Measurements from ENCODE around the gene SRPRB.

SRPRB gene

GRCh38 chr3:133865136-133865855, 59.7 kb downstream of the SRPRB start:
- no peak for DNase-seq

DNA sequence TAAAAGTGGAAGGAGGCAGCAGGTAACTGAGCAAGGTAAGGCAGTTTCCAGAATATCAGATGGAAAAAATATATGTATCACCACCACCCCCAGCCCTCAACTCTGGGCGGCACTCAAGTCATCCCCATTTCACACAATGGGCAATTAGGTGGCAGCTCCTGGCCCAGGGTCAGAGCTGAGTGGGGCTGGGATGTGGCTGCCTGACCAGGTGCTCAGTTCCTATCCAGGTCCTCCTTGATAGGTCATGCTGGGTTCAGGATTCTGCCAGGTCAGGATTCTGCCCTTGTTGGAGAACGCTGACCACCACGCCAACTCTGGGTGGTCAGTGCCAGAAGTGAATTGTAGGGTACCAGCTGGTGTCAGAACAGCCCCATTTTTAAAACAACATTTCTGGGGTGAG, 60.5 kb downstream of the SRPRB start:
- DNase-seq: no peak

DNA sequence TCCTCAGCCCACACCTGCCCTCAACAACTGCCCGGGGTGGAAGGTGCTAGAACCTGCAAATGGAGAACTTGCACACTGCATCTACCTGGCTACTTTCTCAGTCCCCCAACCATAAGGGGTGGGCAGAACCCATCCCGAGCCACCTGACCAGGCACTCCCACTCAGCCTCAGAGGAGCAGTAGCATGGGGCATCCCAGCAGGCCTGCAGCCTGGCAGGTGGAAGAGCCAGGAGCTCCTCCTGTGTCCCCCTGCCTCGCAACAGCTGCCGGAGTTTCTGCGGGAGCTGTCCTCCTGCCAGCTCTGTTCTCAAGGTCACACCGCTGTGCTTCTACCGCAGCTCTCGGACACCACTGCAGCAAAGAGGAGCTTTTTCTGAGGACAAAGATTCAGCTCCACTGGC, 62.6 kb downstream of the SRPRB start:
- DNase-seq: no peak

DNA sequence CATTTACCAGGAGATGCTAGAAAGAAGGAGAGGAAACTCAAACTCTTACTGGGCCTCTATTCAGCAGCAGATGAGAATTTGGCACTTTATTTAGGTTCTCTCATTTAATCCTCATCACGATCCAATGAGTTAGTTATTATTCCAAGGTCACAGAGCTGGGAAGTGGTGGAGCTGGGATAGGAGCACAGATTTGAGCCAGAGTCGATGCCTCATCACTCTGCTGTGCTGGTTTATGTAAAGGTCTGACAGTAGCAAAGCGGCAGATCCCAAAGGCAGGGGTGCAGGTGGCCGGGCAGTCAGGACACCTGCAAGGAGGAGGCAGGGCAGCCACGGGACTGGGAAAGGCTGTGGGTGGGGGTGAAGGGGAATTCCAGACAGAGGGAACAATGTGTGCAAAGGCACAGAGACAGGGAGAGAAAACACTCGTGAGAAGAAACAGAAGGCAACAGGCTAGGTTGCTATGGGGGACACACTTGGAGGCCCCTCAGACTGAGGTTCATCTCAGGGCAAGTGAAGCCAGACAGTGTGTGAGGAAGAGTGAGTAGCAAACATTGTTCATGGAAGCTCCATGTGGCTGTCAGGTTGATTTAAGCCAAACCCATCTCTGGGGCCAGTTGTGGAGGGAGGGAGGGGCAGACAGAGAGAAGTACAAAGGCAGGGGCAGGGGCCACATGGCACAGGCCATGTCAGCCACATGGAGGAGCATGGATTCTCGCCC, 63.3 kb downstream of the SRPRB start:
- peak in 5 of 58 donors; percentile 10 to 32 (median 27) for DNase-seq

DNA sequence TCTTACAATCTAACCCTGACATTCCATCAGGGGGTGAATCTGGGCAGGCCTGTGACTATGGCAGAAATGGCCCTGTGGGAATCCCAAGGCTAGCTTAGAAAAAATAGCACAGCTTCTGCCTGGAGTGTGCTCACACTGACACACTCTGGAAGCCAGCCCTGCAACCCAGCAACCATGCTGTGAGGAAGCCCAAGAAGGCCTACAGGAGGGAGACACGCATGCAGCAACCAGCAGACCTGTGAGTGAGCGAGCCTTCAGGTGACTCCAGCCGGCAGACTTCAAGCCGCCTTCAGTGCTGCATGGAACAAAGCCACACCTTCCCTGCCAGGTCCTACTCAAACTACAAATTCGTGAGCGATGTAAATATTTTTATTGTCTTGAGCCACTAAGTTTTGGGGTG, 64.0 kb downstream of the SRPRB start:
- DNase-seq: no peak

DNA sequence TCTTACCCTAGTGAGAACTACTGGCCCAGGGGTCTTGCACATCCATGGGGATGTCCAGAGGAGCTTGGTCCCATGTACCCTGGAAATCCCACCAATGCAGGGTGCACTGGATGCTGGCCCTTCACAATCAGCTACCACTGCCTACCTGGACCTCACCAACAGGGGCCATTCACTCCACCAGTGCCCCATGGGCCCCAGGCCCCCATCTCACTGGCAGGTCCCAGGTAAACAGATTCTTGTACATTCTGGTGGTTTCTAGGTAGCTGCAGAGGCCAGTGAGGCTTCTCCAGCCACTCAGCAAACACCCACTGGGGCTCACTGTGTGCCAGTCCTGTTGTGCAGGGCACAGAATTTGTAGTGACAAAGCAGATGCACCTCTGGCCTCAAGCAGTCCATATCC, 65.2 kb downstream of the SRPRB start:
- no peak for DNase-seq

Data from anterior cingulate cortex (tissue), 58 donors.